RWPE2 (cell line): Measurements from ENCODE around the gene GNAQ.

Experiments used
- ATAC-seq: fragments of 200-7000 bp; cut with Tn5 transposase; 3 replicates; pipeline ENCODE4 v1.9.1; 2021; ENCODE audit warnings: low read depth
- DNase-seq: peaks from one replicate; pipeline ENCODE4 v3.0.0-alpha.2; 2020; ENCODE audit warnings: low spot score
- H3K27ac ChIP-seq: fragments of 450-650 bp; 2 replicates; pipeline ENCODE4 v1.5.1; 2017; ENCODE audit warnings: mild to moderate bottlenecking; ENCODE audit not compliant: poor library complexity, severe bottlenecking
- H3K27me3 ChIP-seq: fragments of 250-450 bp; sonication (Bioruptor Pico); 2 replicates; pipeline ENCODE4 v1.5.1; 2021; ENCODE audit warnings: mild to moderate bottlenecking, moderate library complexity; ENCODE audit not compliant: insufficient read depth, poor library complexity, severe bottlenecking
- H3K36me3 ChIP-seq: fragments of 250-450 bp; sonication (Bioruptor Pico); 2 replicates; pipeline ENCODE4 v1.5.1; 2020; ENCODE audit warnings: low read depth, mild to moderate bottlenecking, moderate library complexity
- H3K4me1 ChIP-seq: fragments of 250-450 bp; sonication (Bioruptor Pico); 2 replicates; pipeline ENCODE4 v1.5.1; 2021; ENCODE audit warnings: mild to moderate bottlenecking, moderate library complexity; ENCODE audit not compliant: insufficient read depth, poor library complexity, severe bottlenecking
- H3K4me3 ChIP-seq: fragments of 250-450 bp; sonication (Bioruptor Pico); 2 replicates; pipeline ENCODE4 v1.5.1; 2021; ENCODE audit warnings: mild to moderate bottlenecking, moderate library complexity; ENCODE audit not compliant: severe bottlenecking
- H3K9me3 ChIP-seq: fragments of 250-450 bp; sonication (Bioruptor Pico); 2 replicates; pipeline ENCODE4 v1.5.1; 2021; ENCODE audit warnings: mild to moderate bottlenecking, moderate library complexity; ENCODE audit not compliant: severe bottlenecking
- CTCF ChIP-seq: fragments of 450-650 bp; IDR thresholded peaks from one replicate; pipeline ENCODE4 v1.5.1; 2017; ENCODE audit warnings: mild to moderate bottlenecking, moderate library complexity; ENCODE audit not compliant: poor library complexity, severe bottlenecking

GNAQ gene

GRCh38 chr9:77667151-77667550 is 364.5 kb downstream of the GNAQ start:
- Histone ChIP-seq H3K9me3 (no peaks in the 10 kb centered on the region), H3K4me3 (no peak overlapping the region), H3K4me1 (no peaks in the 10 kb centered on the region), H3K36me3 (no peaks in the 10 kb centered on the region), H3K27me3 (no peaks in the 10 kb centered on the region), H3K27ac (no peak overlapping the region)
- TF ChIP-seq CTCF: no peak
- ATAC-seq: no peak
- DNase-seq: no peak
